Activated CD4-positive, alpha-beta T cell treated with anti-CD3 and anti-CD28 coated beads, Interleukin-2, amount 50 U/mL, for 24 hours (primary cell): ENCODE results near the gene MRTO4.
"Not testable (repeated sequence)": the region's sequence is repeated elsewhere in the genome, so short reads cannot be mapped to it uniquely, and the experiment has no call there.

Experiments used
- DNase-seq, 2 donors: peaks; one replicate each; pipeline ENCODE4 v3.0.0-alpha.2; 2020; ENCODE audit warnings: low read depth in 1 of 2, low spot score in 1 of 2

MRTO4 gene

DNA sequence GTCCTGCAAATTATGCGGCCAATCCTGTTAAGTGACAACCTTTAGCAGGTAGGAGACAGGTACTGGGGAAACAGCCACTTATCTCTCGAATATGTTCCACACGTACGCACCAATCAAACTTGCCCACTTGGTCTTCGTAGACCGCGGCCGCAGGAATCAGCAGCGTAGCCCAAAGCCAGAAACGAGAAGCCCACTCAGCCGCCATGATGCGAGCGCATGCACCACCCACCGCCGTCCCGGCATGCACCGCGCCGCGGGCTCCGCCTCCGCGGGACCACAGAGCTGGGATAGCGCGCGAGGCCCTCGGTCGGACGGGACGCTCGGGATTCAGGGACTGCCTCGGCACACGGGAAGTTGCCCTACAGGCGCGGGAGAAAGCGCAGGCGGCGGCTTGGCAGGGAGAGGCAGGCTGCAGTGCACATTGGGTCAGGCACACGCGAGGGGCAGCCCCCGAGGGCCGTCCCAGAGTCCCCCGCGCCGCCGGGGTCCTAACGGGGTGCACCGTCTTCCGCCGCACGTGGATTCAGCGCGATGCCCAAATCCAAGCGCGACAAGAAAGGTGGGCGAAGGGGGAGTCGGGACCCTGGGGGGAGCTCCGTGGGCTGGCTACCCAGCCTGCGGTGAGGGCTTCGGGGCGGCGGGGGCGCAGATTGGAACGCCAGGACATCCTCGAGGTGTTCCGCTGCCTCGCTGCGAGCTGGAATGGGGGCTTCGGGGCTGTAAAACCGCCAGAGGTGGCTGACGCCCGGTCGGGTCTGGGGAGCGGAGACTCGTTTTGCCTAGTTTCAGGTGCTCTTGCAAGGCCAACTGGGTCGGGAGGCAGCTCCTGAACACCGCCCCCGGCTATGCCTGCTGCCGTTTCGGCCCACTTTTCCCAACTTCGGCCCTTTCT lies at the start of gene MRTO4, which contains the start of gene EMC1:
Gene MRTO4, plus strand, starts transcription at position 501 of the 892 bp plus-strand sequence. Its CDS starts 31 bp downstream, at position 532.
Gene EMC1, minus strand, starts transcription at position 220 of the 892 bp plus-strand sequence. Its CDS starts 15 bp downstream, at position 205.
- DNase-seq = peak; percentile 84 to 86

DNA sequence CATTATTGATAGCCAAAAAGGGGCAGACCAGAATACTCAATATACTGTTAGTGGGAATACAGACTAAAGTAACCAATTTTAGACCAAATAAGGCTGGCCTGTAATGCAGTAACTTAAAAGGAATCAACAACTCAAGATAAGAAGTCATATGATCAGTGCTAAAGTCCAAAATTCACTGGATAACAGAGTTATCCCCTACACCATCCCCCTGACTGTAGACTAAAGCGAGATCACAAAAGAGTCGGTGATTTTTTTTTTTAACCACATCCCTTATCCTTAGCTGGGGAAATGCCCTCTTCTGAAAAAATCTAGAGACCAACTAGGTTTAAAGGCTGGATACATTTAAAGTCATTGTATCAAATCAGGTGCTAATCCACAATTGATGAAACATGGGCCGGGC lies 49.2 kb upstream of the MRTO4 start:
- DNase-seq = no peak

DNA sequence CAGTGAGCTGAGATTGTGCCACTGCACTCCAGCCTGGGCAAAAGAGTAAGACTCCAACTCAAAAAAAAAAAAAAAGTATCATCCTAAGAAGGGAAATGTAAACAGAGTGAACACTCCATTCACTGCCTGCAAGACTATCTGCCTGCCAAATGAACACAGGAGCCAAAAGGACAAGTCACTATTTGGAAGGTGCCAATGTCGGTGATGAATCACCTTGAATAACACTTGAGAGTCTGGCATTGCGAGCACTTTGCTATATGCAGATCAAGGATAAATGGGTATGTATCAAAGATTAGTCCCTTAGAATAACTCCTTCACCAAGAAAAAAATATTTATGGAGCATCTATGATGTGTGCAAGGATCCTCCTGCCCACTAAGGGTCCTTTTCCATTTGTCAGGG lies 48.2 kb upstream of the MRTO4 start:
- no peak for DNase-seq

DNA sequence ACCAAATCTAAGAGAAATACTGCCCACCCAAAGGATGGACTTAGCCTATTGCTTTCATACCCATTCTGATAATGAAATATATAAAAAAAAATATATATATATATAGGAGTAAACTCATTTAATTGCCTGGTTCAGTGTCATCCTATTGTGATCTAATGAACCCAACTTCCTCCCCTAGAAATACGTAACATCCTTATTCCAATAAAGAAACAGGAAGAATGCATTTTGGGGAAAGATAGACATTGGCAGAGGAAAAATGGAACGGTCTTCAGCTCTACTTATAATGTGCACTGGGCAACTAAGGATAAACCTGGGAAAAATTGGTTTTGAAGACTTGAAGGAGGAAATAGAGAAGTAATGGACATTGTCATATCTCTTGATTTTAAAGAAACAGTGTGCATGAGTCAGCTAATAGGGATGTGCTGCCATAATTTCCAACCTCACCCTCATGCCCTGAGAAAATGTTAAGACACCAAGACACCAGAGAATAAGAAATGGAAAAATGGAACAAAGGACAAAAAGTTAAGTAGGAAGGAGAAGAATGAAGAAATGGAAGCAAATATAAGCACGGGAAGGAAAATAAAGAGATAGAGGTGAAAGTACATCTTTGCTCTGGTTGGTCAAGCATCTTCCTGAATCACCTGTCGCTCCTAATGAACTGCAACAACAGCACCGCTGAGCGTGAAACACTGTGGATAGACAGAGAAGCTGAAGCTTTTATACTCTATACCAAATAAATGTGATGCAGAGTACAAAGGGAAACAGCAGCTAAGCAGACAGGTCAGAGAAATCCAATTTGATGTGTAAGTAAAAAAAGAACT lies 46.9 kb upstream of the MRTO4 start:
- no peak for DNase-seq

DNA sequence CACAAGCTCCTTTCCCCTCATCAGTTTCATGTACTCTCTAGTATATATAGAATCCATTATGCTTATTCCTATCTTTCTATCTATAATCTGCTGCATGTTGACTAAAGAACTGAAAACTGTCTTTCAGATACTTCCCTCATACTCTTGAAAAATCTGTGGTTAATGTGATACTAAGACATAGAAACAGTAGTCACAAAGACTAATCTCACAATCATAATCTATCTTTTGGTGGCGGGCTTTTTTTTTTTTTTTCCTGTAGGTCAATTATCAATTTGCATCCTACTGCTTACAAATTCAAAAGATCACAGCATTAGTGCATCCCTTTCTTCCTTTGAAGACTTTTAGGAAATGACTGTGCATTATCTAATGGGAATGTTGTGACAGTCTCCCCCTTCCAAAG lies 46.2 kb upstream of the MRTO4 start:
- DNase-seq = no peak

DNA sequence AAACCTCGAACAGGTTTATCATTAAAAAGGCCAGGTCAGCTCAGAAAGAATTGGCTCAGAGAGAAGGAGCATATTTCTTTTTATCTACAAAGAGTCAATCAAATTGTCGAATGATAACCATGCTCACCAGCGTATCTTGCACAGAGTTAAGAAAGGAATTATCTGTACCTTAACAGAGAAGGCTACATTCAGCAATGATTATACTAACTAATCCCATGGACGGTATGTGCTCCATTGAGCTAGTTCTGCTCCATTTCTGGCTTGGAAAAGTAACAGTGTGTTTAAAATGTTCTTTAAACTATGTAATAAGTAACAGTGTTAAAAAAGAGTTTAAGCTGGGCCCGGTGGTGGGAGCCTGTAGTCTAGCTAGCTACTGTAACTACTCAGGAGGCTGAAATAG lies 45.8 kb upstream of the MRTO4 start:
- DNase-seq = no peak

DNA sequence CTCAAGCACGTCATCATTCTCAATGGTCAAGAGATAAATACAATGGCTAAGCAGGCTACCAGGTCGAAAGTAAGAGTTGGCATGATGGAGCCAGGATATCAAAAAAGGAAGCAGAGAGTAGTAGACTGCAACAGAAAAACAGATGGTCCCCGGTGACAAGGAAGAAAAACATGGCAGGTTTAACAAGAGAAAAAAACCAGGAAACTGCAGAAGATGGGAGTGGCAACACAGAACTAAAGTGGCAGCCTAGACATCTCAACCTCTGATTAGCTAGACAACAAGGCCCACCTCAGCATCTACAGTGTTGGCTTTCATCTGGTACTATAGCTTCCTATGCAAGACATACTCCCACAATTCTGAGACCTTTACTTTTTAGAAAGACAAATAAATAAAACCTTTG lies 44.7 kb upstream of the MRTO4 start:
- no peak for DNase-seq

DNA sequence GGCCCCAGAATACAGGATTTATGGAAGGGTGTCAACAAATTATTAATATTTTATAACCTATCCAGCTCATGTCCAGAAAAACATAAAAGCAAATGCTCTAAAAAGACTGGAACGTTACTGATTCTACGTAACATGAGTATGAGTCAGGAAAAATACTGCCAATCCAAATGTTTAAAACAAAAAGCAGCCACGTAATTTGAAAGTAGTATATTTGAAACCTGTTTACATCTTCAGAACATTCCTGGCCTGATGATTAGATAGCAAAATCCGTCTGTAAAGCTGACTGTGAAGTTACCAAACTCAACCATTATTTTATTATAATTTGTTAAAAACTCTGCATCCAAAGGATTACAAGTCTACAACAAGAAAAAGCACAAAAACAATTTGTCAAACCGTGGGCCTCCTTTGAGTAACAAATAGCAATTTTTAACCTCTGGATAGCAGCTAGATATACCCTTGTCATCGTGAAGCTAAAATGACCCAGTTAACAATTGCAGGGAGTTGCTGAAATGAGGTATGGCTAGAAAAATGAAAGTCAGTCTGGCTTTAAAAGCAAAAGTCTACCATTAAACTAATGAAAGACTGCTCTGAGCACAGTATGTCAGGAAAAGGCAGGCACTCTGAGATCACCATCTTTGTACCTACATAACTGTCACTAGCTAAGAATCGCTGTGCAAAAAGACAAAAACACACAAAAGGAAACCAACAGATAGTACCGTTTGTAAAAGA lies 42.7 kb upstream of the MRTO4 start:
- no peak for DNase-seq

DNA sequence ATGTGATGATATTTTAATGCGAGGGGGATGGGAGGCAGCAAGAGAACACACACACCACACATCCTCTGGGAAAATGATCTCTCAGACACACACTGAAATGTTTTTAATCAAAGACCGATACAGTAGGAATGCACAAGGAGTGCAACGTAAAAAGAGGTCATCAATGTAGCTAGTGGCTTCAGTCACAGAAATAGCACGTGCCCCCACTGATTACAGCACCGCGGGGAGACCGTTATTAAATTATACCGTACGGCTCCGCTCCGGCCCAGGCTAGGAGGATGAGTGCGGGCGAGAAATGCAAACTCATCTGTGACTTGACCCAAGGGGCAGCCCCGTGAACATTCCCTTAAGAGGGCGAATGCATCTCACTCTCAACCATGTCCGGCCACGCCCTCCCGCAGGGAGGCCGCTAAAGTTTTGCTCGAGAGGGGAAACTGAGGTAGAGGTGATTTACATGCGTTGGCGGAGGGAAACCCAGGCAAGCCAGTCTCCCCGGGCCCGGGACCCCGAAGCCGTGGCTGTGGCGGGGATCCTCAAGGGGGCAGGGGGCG lies 42.1 kb upstream of the MRTO4 start:
- peak in 1 of 2 donors; percentile 56 for DNase-seq

DNA sequence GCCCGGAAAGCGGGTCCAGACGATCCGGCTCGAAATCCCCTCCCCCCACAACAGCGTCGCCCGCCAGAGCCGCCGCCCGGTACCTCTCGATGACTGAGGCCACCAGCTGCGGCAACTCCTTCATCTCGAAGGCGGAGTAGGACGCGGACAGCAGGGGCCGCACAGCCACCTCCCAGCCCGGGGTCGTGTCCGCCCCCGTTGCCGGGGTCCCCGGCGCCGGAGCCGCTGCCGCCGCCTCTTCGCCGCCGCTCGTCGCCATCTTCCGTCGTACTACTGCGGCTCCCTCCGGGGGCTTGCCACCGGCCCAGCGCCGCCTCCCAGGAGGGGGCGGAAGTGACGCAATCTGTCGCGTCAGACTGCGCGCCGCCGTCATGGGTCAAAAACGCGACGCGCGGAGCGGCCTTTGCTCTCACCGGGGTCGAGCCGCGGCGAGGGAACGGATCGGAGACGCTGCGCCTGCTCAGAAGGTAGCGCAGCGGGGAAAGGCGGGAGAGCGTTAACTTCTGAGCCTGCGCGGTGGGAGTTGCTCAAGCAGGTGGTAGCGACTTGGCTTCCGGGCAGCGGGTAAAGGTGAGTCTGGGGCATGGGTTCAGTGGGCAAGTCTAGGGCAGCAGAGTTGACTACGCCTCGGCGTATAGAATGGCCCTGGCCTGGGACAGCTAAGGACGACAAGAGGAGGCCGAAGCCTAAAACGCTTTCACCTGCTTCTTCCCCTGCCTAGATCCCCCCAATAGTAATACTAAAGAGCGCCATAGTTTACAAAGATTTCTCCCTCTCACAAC lies 41.4 kb upstream of the MRTO4 start, which contains the start of gene UBR4:
Gene UBR4, minus strand, starts transcription at position 277 of the 782 bp plus-strand sequence. Its CDS starts 18 bp downstream, at position 259.
- peak; percentile 96 to 98 for DNase-seq

DNA sequence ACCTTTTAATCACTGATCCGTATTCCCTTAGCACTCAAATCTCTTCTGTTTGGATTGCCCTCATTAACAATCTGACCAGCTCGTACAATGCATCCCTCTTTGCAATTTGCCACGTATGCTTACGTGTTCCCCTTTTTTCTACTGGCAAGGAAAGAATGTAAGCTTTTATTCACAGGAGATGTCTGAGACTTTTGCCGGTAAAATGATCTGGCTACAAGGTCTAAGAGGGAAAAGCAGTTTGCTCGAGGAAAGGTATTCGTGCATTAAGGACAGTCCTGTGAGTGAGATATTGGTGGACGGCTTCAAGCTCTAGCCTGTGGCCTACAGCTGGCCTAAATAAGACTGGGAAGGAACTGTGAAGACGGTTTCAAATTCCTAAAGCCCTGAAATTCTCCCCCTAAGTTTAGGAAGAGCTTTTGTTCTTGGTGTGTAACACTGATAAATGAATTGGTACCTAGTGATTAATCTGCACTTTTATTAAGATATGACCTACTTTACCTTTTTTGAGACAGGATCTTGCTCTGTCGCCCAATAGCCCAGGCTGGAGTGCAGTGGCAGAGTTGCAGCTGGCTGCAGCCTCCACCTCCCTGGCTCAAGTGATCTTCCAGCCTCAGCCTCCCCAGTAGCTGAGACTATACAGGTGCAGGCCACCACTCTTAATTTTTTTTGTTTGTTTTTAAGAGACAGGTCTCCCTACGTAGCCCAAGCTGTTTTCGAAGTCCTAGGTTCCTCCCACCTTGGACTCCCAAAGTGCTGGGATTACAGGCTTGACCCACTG lies 40.6 kb upstream of the MRTO4 start:
- DNase-seq = no peak

DNA sequence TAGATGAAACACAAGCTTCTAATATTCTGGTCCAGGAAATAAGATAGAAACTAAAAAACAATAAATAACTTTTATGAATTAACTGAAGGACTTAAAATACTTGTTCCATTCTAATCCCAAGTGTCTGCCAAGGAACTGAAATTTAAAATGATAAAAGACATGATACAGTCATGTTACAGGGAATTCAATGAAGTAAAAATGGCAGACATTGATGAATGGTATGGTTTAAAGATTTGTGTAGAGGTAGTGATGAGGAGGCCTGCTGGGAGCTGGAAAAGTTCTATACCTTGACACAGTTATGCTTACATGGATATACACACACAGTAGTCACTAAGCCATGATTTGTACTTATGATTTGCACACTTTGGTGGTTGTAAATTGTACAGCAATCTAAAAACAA lies 39.4 kb upstream of the MRTO4 start:
- no peak for DNase-seq

DNA sequence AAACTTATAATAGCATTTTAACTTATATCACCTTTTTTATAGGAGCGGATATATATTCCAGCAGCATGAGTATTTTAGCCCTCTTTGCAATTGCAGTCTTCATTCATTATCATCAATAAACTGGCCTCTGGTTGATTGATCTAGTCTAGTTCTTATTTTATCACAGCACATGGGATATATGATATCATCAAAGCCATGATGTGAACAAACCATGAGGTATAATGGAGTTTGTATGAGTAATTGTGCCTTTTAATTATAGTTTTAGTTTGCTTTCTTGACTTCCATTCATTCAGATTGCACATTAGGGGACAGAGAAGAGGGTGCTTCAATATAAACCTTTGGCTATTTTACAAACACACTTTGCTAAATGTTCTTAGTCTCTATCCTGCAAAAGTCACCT lies 38.0 kb upstream of the MRTO4 start:
- no peak for DNase-seq

DNA sequence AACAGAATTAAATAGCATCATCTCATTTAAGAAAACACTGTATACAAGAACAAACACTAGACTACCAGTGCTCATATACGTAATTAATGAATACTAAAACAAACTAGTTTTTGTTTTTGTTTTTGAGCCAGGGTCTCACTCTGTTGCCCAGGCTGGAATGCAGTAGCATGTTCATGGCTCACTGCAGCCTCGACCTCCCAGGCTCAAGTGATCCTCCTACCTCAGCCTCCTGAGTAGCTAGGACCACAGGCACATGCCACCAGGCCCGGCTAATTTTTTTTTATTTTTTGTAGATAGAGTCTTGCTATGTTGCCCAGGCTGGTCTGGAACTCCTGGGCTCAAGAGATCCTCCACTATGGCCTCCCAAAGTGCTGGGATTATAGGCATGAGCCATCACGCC lies 35.0 kb upstream of the MRTO4 start:
- not testable (repeated sequence) for DNase-seq

DNA sequence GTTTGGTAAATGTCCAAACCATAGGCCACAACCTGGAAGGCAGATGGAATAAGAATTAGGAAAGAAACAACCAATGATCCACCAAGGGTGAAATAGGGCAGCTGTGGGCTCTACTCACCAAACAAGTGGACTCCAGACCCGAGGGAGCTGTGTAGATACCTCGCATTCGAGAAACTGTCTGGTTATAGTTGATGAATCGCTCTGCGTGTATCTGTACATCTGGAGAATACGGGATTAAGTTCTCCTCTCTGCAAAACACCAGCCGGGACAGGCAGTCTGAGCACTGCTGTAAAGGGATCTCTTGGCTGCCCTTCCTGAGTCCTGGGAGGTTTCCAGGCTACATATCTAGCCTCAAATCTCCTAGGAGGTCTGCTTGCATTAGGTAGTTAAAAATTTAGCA lies 32.2 kb upstream of the MRTO4 start:
- DNase-seq = no peak

DNA sequence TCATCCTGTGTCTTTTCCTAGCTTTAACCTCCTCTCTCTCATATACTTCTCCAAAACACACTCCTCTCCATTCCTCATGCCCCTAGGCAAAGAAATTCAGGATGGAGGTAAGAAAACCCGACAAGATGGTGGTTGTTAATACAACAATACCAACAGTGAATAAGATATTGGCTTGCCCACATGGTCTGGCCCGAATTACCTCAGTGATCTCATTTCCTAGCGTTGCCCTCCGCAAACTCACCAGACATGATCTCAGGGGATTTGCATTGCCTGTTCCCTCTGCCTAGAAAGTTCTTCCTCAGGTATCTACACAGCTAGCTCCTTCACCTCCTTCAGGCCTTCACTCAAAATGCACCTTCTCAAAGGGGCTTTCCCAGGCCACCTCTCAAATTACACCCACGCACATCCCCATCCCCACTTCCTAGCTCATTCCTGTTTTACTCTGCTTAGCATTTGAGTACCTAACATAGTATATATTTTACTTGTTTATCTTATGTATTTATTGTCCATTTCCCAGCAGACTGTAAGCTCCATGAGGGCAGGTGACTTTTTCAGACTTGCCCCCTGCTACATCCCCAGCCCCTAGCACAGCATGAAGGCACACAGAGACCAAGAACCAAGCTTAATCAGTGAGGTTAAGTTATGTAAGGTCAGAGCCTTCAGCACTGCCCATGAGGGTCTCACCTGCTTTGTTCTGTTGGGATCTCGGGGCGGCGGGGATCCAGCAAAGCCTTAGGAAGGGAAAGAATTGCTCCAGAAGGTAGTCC lies 31.3 kb upstream of the MRTO4 start:
- DNase-seq = no peak

DNA sequence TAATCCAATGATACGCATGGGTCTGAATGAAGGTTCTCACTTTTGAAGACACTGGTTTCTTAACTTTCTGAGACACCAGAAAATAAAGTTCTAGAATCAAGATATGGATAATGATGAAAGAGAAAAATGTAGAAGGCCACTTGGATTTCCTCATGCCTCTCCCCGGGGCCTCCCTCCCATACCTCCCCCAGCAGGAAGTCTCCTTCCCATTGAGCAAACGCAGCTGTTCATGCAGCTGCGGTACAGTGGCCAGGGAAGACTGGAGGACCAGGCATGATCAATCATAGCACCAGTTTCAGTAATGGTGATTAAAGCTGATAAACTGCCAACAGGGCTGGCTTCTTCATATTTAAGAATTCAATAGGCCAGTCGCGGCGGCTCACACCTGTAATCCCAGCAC lies 30.6 kb upstream of the MRTO4 start:
- DNase-seq = no peak

DNA sequence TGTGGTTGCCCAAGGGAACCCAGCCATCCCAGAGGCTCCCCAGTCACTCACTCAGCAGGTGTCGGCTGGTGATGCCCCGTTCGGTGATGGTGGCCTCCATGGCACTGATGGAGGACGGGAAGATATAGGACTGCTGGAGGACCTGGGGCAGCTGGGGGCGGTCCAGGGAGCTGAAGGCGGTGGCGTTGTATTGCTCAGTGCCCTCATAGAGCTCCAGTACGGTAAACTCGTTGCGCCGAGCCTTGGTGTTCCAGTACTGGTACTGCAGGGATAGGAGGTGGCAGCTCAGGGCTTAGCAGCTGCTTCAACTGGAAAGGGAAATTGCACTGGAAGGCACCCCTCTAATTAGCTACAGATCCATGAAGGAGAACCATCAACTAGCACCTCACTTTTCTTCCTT lies 29.0 kb upstream of the MRTO4 start:
- no peak for DNase-seq
